Lower lobe of right lung (tissue), 2 donors: ENCODE data around the gene ITGA3. TPM values are rescaled to one million over a fixed set of nuclear protein-coding genes. Genes with fewer than 3 reads are reported as not detected.

ENCODE experiments used
- ATAC-seq, 2 donors: fragments of 200-7000 bp; cut with Tn5 transposase; one replicate each; pipeline ENCODE4 v1.9.1; 2020 to 2022; ENCODE audit warnings: mild to moderate bottlenecking in 2 of 2, moderate library complexity in 2 of 2
- DNase-seq: peaks from one replicate; pipeline ENCODE4 v3.0.0-alpha.2; 2020
- H3K27ac ChIP-seq: fragments of 200-600 bp; one replicate; pipeline ENCODE4 v1.8.0; 2022
- H3K27me3 ChIP-seq: fragments of 200-600 bp; one replicate; pipeline ENCODE4 v1.8.0; 2022; ENCODE audit warnings: low read depth
- H3K36me3 ChIP-seq: fragments of 200-600 bp; one replicate; pipeline ENCODE4 v1.8.0; 2022; ENCODE audit warnings: mild to moderate bottlenecking
- H3K4me1 ChIP-seq: fragments of 200-600 bp; one replicate; pipeline ENCODE4 v1.8.0; 2022
- H3K4me3 ChIP-seq: fragments of 200-600 bp; one replicate; pipeline ENCODE4 v1.8.0; 2022; ENCODE audit warnings: mild to moderate bottlenecking
- H3K9me3 ChIP-seq: fragments of 200-600 bp; one replicate; pipeline ENCODE4 v1.8.0; 2022
- intact Hi-C: fragments of 100-400 bp; cut with DNase I; formaldehyde crosslinking; loops from one replicate; pipeline ENCODE4 v1.11.0; 2022
- total RNA-seq: library from RNA; stranded (reverse); fragmentation: NEBNext Ultra II Directional; extraction: Animal tissue kit (Norgen Biotek cat#: 25700); gene quantifications from one replicate; pipeline ENCODE4 v1.2.1, GENCODE V29; 2021
- TF ChIP-seq, protein P1 (sequence below): fragments of 200-600 bp; IDR thresholded peaks from one replicate; pipeline ENCODE4 v1.8.0; 2022; ENCODE audit warnings: antibody characterized with exemption, mild to moderate bottlenecking
- donor health status: DM: no; HTN: yes; CAD: no; lungs with severe emphysema.

Gene ITGA3
- total RNA-seq, 1 donor from 2014 or later, result 162 TPM

DNA sequence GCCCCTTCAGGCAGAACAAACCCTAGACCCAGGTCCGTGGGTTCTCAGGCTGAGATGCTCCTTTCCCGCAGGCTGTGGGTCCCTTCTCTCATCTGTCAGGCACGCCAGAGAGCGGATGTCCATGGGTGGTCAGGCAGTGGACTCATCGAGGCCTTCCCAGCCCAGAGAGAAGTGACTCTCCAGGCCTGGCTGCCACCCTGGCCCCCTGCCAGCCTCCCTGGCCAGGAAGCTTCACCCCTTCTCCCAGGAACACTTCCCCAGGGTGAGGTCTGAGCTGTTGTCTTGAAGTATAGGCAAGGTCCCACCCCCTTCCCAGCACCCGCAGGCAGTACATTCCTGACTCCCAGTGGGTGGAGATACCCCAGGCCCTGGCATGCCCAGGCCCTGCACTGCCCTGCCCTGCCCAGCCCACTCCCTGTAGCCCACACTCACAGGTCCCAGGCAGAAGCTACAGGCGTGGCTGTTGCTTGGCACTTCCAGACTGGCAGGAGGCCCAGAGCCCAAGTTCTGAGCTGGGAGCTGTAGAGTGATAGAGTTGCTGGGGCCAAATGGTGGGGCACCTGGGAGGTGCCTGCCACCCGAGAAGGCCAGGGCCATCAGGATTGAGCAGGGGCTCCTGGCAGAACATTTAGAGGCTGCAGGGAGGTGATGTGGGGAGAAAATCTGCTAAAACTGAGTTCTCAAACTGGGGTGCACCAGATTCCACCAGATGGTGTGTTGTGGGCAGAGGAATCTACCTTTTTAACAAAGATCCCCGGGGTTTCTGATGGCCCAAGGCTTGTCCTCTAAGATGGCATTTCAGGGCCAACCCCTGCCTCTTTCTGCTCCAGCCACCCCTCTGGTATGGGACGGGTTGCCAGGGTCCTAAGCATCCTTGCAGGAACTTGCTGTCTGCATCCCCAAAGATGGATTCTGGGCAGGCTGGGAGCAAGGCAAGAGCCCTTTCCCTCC, 6.7 kb downstream of the ITGA3 start:
- H3K27me3 ChIP-seq, result no peaks in the 10 kb centered on the region
- H3K9me3 ChIP-seq, result no peaks in the 10 kb centered on the region
- peaks cover 78% of the 10 kb centered on the region for H3K4me1 ChIP-seq
- TF ChIP-seq, protein P1, sequence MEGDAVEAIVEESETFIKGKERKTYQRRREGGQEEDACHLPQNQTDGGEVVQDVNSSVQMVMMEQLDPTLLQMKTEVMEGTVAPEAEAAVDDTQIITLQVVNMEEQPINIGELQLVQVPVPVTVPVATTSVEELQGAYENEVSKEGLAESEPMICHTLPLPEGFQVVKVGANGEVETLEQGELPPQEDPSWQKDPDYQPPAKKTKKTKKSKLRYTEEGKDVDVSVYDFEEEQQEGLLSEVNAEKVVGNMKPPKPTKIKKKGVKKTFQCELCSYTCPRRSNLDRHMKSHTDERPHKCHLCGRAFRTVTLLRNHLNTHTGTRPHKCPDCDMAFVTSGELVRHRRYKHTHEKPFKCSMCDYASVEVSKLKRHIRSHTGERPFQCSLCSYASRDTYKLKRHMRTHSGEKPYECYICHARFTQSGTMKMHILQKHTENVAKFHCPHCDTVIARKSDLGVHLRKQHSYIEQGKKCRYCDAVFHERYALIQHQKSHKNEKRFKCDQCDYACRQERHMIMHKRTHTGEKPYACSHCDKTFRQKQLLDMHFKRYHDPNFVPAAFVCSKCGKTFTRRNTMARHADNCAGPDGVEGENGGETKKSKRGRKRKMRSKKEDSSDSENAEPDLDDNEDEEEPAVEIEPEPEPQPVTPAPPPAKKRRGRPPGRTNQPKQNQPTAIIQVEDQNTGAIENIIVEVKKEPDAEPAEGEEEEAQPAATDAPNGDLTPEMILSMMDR, result no peak
- DNase-seq (peak; percentile 94), ATAC-seq (peak; percentile 88 to 93)
- H3K4me3 ChIP-seq, result no peak overlapping the region
- H3K27ac ChIP-seq, result peak overlapping the region; percentile 96
- intact Hi-C loops, result no loop called here
- peaks cover 16% of the 10 kb centered on the region for H3K36me3 ChIP-seq

DNA sequence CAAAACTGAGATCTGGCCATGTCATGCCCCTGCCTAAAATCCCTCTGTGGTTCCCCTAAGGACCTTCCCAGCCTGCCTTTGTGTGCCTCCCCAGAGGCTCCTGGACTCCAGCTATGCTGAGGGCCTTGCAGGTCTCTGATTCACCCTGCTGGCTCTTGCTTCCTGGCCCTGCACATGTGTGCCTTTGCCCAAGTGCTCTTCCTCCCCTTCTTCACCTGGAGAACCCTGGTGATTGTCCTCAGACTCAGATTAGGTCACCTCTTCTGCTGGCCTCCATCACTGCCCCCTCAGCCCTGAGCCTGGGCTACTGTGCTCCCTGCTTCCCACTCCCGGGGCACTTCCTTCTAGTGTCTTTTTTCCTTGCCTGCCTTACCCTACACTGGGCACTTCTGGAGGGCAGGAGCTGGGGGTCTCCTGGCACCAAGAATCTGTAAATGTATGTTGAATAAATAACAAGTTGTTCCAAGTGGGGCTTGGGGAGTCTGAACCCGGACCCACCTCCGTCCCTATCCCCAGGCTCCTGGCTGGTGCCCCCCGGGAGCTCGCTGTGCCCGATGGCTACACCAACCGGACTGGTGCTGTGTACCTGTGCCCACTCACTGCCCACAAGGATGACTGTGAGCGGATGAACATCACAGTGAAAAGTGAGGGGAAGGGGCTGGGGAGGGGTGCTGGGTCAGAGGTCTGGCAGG, 7.8 kb downstream of the ITGA3 start:
- H3K27me3 ChIP-seq, result no peaks in the 10 kb centered on the region
- TF ChIP-seq, protein P1, result no peak
- no peak for ATAC-seq
- peak overlapping the region; percentile 96 for H3K27ac ChIP-seq
- no peaks in the 10 kb centered on the region for H3K9me3 ChIP-seq
- peaks cover 28% of the 10 kb centered on the region for H3K36me3 ChIP-seq
- intact Hi-C loops, result no loop called here
- H3K4me1 ChIP-seq, result peaks cover 67% of the 10 kb centered on the region
- no peak overlapping the region for H3K4me3 ChIP-seq
- DNase-seq, result no peak

DNA sequence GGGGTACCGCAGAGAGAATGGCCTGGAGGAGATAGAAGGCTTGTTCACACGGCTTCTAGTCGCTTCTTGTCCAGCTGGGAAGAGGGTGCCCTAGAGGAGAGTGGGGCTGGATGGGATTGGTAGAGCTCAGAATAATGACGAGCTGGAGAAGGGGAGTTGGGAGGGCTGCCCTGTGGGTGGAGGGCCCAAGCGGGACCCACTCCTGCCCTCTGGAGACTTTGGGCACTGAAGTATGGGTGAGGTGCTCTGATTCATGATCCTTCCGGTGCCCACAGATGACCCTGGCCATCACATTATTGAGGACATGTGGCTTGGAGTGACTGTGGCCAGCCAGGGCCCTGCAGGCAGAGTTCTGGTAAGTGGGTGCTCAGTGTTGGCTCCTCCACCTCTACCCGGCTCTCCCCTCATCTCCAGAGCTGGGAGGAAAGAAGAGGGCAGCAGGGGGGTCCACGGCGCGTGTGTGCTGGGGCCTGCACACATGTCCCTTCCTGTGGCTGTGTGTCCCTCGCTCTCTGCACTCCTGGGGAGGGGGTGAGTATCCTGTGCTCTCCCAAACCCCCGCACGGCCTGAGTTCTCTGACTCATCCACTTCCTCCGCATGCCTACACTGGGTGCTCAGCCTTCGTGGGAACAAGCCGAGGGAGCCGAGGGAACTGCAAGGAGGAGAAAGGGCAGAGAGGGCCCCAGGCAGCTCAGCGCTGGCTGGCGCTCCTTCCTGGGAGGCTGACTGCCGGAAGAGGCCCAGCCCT, 8.5 kb downstream of the ITGA3 start:
- intact Hi-C loops, result no loop called here
- H3K36me3 ChIP-seq, result peaks cover 35% of the 10 kb centered on the region
- TF ChIP-seq, protein P1, result no peak
- peaks cover 60% of the 10 kb centered on the region for H3K4me1 ChIP-seq
- H3K27me3 ChIP-seq, result no peaks in the 10 kb centered on the region
- peak; percentile 74 for DNase-seq
- ATAC-seq, result peak; percentile 12 to 25
- no peak overlapping the region for H3K4me3 ChIP-seq
- peak overlapping the region; percentile 96 for H3K27ac ChIP-seq
- no peaks in the 10 kb centered on the region for H3K9me3 ChIP-seq

DNA sequence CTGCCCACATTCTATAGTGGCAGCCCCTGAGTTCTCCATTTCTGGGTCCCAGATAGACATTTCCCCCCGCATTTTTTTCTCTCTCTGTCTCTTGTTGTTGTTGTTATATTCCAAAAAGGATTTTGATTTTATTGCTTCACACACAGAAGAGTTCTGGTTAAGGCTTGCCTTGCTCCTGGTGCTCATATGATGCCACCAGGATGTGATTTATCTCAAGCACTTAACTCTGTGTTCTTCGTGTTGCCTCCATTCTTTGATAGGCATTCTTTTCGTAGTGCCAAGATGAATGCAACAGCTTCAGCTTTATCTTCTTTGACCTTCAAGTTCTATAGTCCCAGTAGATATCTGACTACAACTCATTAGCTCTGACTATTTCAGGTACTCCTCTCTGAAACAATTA, 9.1 kb downstream of the ITGA3 start:
- Histone ChIP-seq H3K27ac (peak overlapping the region; percentile 96), H3K4me3 (no peak overlapping the region), H3K9me3 (no peaks in the 10 kb centered on the region), H3K36me3 (peaks cover 41% of the 10 kb centered on the region), H3K4me1 (peaks cover 53% of the 10 kb centered on the region), H3K27me3 (no peaks in the 10 kb centered on the region)
- intact Hi-C loops, result no loop called here
- TF ChIP-seq, protein P1, result no peak
- DNase-seq (no peak), ATAC-seq (no peak)

DNA sequence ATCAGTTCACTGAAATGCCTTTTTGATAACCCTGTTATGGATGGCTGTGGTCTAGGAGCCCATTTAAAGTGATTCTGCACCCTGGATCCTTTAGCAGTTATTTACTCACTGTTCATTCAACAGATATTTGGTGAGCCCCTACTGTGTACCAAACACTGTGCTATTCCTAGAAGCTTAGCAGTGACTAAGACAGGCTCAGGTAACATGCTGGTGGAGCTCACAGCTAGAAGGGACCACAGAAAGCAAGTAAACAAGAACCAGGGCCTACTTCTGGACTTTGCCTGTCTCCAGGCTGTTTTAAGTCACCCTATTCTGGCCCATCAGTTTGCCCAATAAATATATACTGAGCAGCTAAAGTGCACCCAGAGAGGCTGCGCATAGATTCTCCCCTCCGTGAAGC, 11.1 kb downstream of the ITGA3 start:
- Histone ChIP-seq H3K9me3 (no peaks in the 10 kb centered on the region), H3K36me3 (peaks cover 61% of the 10 kb centered on the region), H3K27me3 (no peaks in the 10 kb centered on the region), H3K4me3 (no peak overlapping the region), H3K4me1 (peaks cover 34% of the 10 kb centered on the region), H3K27ac (no peak overlapping the region)
- TF ChIP-seq, protein P1, result no peak
- DNase-seq (no peak), ATAC-seq (no peak)
- intact Hi-C loops, result no loop called here
